Measurements from ENCODE around the gene OPN1SW.

OPN1SW gene

GRCh38 chr7:128726737-128727072, 48.9 kb downstream of the OPN1SW start:
- in situ Hi-C loops (cut with MboI; ENCODE audit: low pct_unique_long_range_greater_than_20kb, low sequenced_read_pairs, unreplicated experiment) = no loop called here
- no peak for TF ChIP-seq CTCF (IDR thresholded peaks at IDR 0.05; ENCODE audit: extremely low read depth, insufficient read depth, missing control alignments)
- no peak for DNase-seq (ENCODE audit: low spot score)

GRCh38 chr7:128726059-128726736, 49.4 kb downstream of the OPN1SW start:
- no peak for DNase-seq (ENCODE audit: low spot score)
- in situ Hi-C loops (cut with MboI; ENCODE audit: low pct_unique_long_range_greater_than_20kb, low sequenced_read_pairs, unreplicated experiment) = no loop called here
- TF ChIP-seq CTCF (IDR thresholded peaks at IDR 0.05; ENCODE audit: extremely low read depth, insufficient read depth, missing control alignments) = no peak

DNA sequence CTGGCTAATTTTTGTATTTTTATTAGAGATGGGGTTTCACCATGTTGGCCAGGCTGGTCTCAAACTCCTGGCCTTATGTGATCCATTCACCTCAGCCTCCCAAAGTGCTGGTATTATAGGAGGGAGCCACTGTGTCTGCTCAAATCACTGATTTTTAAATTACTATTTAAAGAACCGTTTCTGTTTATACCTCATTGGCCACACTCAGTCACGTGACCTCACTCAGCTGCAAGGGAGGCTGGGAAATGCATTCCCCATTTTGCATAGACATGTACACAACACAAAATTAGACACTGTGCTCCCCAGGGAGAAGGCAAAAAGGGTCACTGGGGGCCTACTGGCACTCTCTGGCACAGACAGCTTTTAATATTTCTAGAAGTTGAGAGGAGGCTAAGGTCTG, 50.1 kb downstream of the OPN1SW start:
- in situ Hi-C loops (cut with MboI; ENCODE audit: low pct_unique_long_range_greater_than_20kb, low sequenced_read_pairs, unreplicated experiment) = no loop called here
- no peak for DNase-seq (ENCODE audit: low spot score)
- no peak for TF ChIP-seq CTCF (IDR thresholded peaks at IDR 0.05; ENCODE audit: extremely low read depth, insufficient read depth, missing control alignments)

- no peak for TF ChIP-seq CTCF (IDR thresholded peaks at IDR 0.05; ENCODE audit: extremely low read depth, insufficient read depth, missing control alignments)
- in situ Hi-C loops (cut with MboI; ENCODE audit: low pct_unique_long_range_greater_than_20kb, low sequenced_read_pairs, unreplicated experiment) = no loop called here
- no peak for DNase-seq (ENCODE audit: low spot score)
Measured at GRCh38 chr7:128724743-128725142, 50.9 kb downstream of the OPN1SW start.

Data from GM13977 (cell line).